K562 (cell line): Measurements from ENCODE around the gene ACHE. TPM values are rescaled to one million over a fixed set of nuclear protein-coding genes. Genes with fewer than 3 reads are reported as not detected.
A peak's percentile ranks its signal among the peaks of the same experiment; 100 is the strongest.

ENCODE experiments used
- CBFA2T3 ChIP-seq: fragments of 450-650 bp; IDR thresholded peaks from 2 replicates; pipeline ENCODE4 v1.6.1; 2017
- CHD7 ChIP-seq: fragments of 200-600 bp; sonication (generic); IDR thresholded peaks from one replicate; pipeline ENCODE4 v1.6.1; 2012; ENCODE audit warnings: mild to moderate bottlenecking, low read depth, low read length, inconsistent platforms
- E2F6 ChIP-seq, 2 experiments: IDR thresholded peaks; 2 replicates each; pipeline ENCODE4 v1.6.1; 2011; ENCODE audit warnings: borderline replicate concordance in 1 of 2, control low read depth in 1 of 2, low read depth in 1 of 2, low read length in 1 of 2, mild to moderate bottlenecking in 1 of 2, mixed read lengths in 1 of 2, moderate library complexity in 1 of 2; ENCODE audit not compliant: insufficient read depth in 1 of 2, insufficient read length in 1 of 2, poor library complexity in 1 of 2, severe bottlenecking in 1 of 2; ENCODE audit errors: extremely low read depth in 1 of 2
- JUNB ChIP-seq: fragments of 450-650 bp; formaldehyde crosslinking; conservative IDR thresholded peaks from 2 replicates; pipeline ENCODE4 v1.4.0; 2020; ENCODE audit warnings: mild to moderate bottlenecking
- NFE2L1 ChIP-seq: fragments of 450-650 bp; IDR thresholded peaks from 2 replicates; pipeline ENCODE4 v1.6.1; 2016; ENCODE audit warnings: missing genetic modification characterization, low read depth, mild to moderate bottlenecking, missing compliant biosample characterization, moderate library complexity, borderline replicate concordance
- NFIC ChIP-seq: fragments of 450-650 bp; IDR thresholded peaks from 2 replicates; pipeline ENCODE4 v1.6.1; 2017; ENCODE audit warnings: mild to moderate bottlenecking, inconsistent platforms
- NR3C1 ChIP-seq: sonication (generic); formaldehyde crosslinking; IDR thresholded peaks from 2 replicates; pipeline ENCODE4 v1.8.1; 2022; ENCODE audit warnings: missing genetic modification reagents
- RBM25 ChIP-seq: fragments of 200-400 bp; formaldehyde crosslinking; IDR thresholded peaks from 2 replicates; pipeline ENCODE4 v1.6.1; 2018; ENCODE audit warnings: low read length, low read depth, moderate library complexity; ENCODE audit not compliant: severe bottlenecking
- ZMIZ1 ChIP-seq, 2 experiments: fragments of 150-350 bp in 1 of 2; IDR thresholded peaks; 2 replicates each; pipeline ENCODE4 v1.6.1; 2012 to 2016; ENCODE audit warnings: low read depth in 2 of 2, low read length in 2 of 2, mild to moderate bottlenecking in 1 of 2, moderate library complexity in 1 of 2
- ZNF224 ChIP-seq: sonication (generic); formaldehyde crosslinking; IDR thresholded peaks from 2 replicates; pipeline ENCODE4 v1.8.0; 2022; ENCODE audit warnings: mild to moderate bottlenecking, missing genetic modification reagents
- polyA plus RNA-seq, 8 experiments: library from polyadenylated mRNA; depleted of rRNA in 4 of 8; stranded (reverse) in 5 of 8; unstranded in 3 of 8; fragments of >200 nt; fragmentation: Nextera tagmentation in 2 of 8; fragmentation: Illumina TruSeq in 1 of 8; extraction: Ambion mirVana in 2 of 8; extraction: Trizol in 1 of 8; gene quantifications; 2 replicates each; pipeline versions ENCODE4 v1.2.1 to v1.2.3, GENCODE V29; 2011 to 2014; ENCODE audit warnings: inconsistent platforms in 1 of 8, missing spikeins in 1 of 8
- total RNA-seq, 7 experiments: library from RNA; depleted of rRNA in 6 of 7; stranded (reverse); fragments of >200 nt in 6 of 7; fragmentation: Illumina TruSeq in 2 of 7; extraction: Trizol in 2 of 7; gene quantifications; 2 replicates each; pipeline versions ENCODE4 v1.2.1 to v1.2.3, GENCODE V29; 2011 to 2021; ENCODE audit warnings: low replicate concordance in 1 of 7

Gene ACHE
- total and polyA plus RNA-seq, 9 of the 15 experiments (the other 6 are each of a cell fraction or from before 2014, with no cell fraction given), result 0.04 to 8.8 (median 1.9) TPM

- no peak; a peak in 1 of 4 replicates for TF ChIP-seq ZMIZ1 (IDR thresholded peaks at IDR 0.05; ENCODE audit: low read depth in 2 of 2, low read length in 2 of 2)
- TF ChIP-seq NFE2L1 (tag), result no peak
- TF ChIP-seq CBFA2T3, result no peak; the same call in 1 of the 2 replicates
- peak; percentile 73 to 82 for TF ChIP-seq E2F6 (IDR thresholded peaks at IDR 0.05; ENCODE audit: borderline replicate concordance in 1 of 2, extremely low read depth in 1 of 2, insufficient read depth in 1 of 2, insufficient read length in 1 of 2, low read depth in 1 of 2, low read length in 1 of 2, poor library complexity in 1 of 2, severe bottlenecking in 1 of 2)
- no peak for TF ChIP-seq RBM25
- no peak for TF ChIP-seq NR3C1 (CRISPR knock-in tag)
- no peak for TF ChIP-seq CHD7
- no peak for TF ChIP-seq JUNB (CRISPR knock-in tag)
- no peak for TF ChIP-seq ZNF224 (CRISPR knock-in tag)
- 0 out of 2 replicates have a peak, but pooled peaks have one; percentile 5 for TF ChIP-seq NFIC
These were observed 43.4 kb downstream of the ACHE start, which contains the start of gene SLC12A9 (continued) for GRCh38 chr7:100852048-100852872.
